HCT116 (cell line): ENCODE measurements around the gene SAMD9L. TPM values are rescaled to one million over a fixed set of nuclear protein-coding genes. Genes with fewer than 3 reads are reported as not detected.

ENCODE experiments used
- ATAC-seq: fragments of 200-7000 bp; cut with Tn5 transposase; 2 replicates; pipeline ENCODE4 v1.9.1; 2020; ENCODE audit warnings: mild to moderate bottlenecking, moderate library complexity
- BruUV-seq: library from RNA; stranded (reverse); fragments of 400-500 nt; replicated peaks from 2 replicates; lab custom pipeline; 2021; lab: Mats Ljungman, UMichigan
- CTCF ChIA-PET: fragments of 300-600 bp; sonication (Branson Sonifier 250); formaldehyde crosslinking; loops from one replicate; lab custom pipeline; 2021; ENCODE audit warnings: antibody characterized with exemption; lab: Charles Lee
- POLR2A ChIA-PET: fragments of 300-600, 350-600 bp; sonication (Branson Sonifier 250); formaldehyde crosslinking; loops from one replicate; lab custom pipeline; 2021; ENCODE audit warnings: antibody characterized with exemption; lab: Charles Lee
- RAD21 ChIA-PET, 2 experiments: fragments of 300-600 bp; sonication (Branson Sonifier 250); formaldehyde crosslinking; loops; one replicate each; lab custom pipeline; 2023; ENCODE audit warnings: low total read pairs in 2 of 2; ENCODE audit not compliant: uncharacterized antibody in 2 of 2, unreplicated experiment in 2 of 2, low non-redundant PET in 1 of 2; lab: Charles Lee
- DNase-seq: peaks from one replicate; pipeline ENCODE4 v3.0.0-alpha.2; 2010; ENCODE audit warnings: low read depth, low spot score
- H2AFZ ChIP-seq: fragments of 200-600 bp; shearing (Covaris generic), sonication (generic); 2 replicates; pipeline ENCODE4 v1.6.1; 2017; ENCODE audit warnings: low read depth, mixed run types, mixed read lengths, antibody characterized with exemption, low read length; ENCODE audit not compliant: poor library complexity, severe bottlenecking
- H3K27ac ChIP-seq: 2 replicates; pipeline ENCODE4 v1.5.1; 2012; ENCODE audit warnings: low read depth, low read length
- H3K27me3 ChIP-seq: fragments of 200-600 bp; sonication (generic); 2 replicates; pipeline ENCODE4 v1.6.1; 2016; ENCODE audit warnings: mixed run types, low read length, mixed read lengths; ENCODE audit not compliant: insufficient read depth
- H3K36me3 ChIP-seq, 2 experiments: fragments of 200-500 bp in 1 of 2; fragments of 200-600 bp in 1 of 2; sonication (Bioruptor generic) in 1 of 2; sonication (generic) in 1 of 2; 2 replicates each; pipeline versions ENCODE4 v1.5.1 to v1.6.1; 2014 to 2016; ENCODE audit warnings: low read length in 2 of 2, inconsistent platforms in 1 of 2, mixed read lengths in 1 of 2, mixed run types in 1 of 2; ENCODE audit not compliant: insufficient read depth in 2 of 2, control insufficient read depth in 1 of 2
- H3K4me1 ChIP-seq, 2 experiments: fragments of 200-600 bp in 1 of 2; sonication (generic) in 1 of 2; 2 replicates each; pipeline versions ENCODE4 v1.5.1 to v1.6.1; 2012 to 2017; ENCODE audit warnings: low read length in 2 of 2, inconsistent platforms in 1 of 2, mild to moderate bottlenecking in 1 of 2, mixed read lengths in 1 of 2, mixed run types in 1 of 2, moderate library complexity in 1 of 2; ENCODE audit not compliant: insufficient read depth in 2 of 2, control insufficient read depth in 1 of 2
- H3K4me2 ChIP-seq: fragments of 200-600 bp; sonication (generic); 2 replicates; pipeline ENCODE4 v1.6.1; 2017; ENCODE audit warnings: mixed run types, low read length, mixed read lengths
- H3K4me3 ChIP-seq, 2 experiments: fragments of 200-600 bp in 1 of 2; sonication (generic) in 1 of 2; replicated peaks in 1 of 2; 2 replicates each; pipeline ENCODE4 v1.5.1; 2011 to 2016; ENCODE audit warnings: low read length in 2 of 2, control low read depth in 1 of 2, low read depth in 1 of 2, mild to moderate bottlenecking in 1 of 2, mixed read lengths in 1 of 2, mixed run types in 1 of 2
- H3K79me2 ChIP-seq: fragments of 200-600 bp; sonication (generic); 2 replicates; pipeline ENCODE4 v1.6.1; 2017; ENCODE audit warnings: mild to moderate bottlenecking, mixed run types, low read length, moderate library complexity, mixed read lengths; ENCODE audit not compliant: insufficient read depth
- H3K9ac ChIP-seq: fragments of 200-600 bp; sonication (generic); 2 replicates; pipeline ENCODE4 v1.6.1; 2016; ENCODE audit warnings: low read length, mixed read lengths
- H3K9me2 ChIP-seq: fragments of 200-600 bp; sonication (generic), shearing (Covaris generic); 2 replicates; pipeline ENCODE4 v1.6.1; 2017; ENCODE audit warnings: mixed run types, mild to moderate bottlenecking, moderate library complexity; ENCODE audit not compliant: insufficient read depth
- H3K9me3 ChIP-seq, 2 experiments: fragments of 200-500 bp in 1 of 2; fragments of 200-600 bp in 1 of 2; sonication (Bioruptor generic) in 1 of 2; sonication (generic) in 1 of 2; 2 replicates each; pipeline ENCODE4 v1.6.1; 2014 to 2017; ENCODE audit warnings: low read length in 2 of 2, mixed read lengths in 2 of 2, inconsistent platforms in 1 of 2, low read depth in 1 of 2, mild to moderate bottlenecking in 1 of 2, mixed run types in 1 of 2, moderate library complexity in 1 of 2; ENCODE audit not compliant: control insufficient read depth in 1 of 2, insufficient read depth in 1 of 2
- H4K20me1 ChIP-seq: fragments of 200-600 bp; sonication (generic), shearing (Covaris generic); 2 replicates; pipeline ENCODE4 v1.6.1; 2017; ENCODE audit warnings: mixed run types, mild to moderate bottlenecking, moderate library complexity; ENCODE audit not compliant: insufficient read depth
- ATF3 ChIP-seq: IDR thresholded peaks from 2 replicates; pipeline ENCODE4 v1.6.1; 2012
- CBX3 ChIP-seq: IDR thresholded peaks from 2 replicates; pipeline ENCODE4 v1.6.1; 2012; ENCODE audit warnings: low read depth
- CEBPB ChIP-seq: IDR thresholded peaks from 2 replicates; pipeline ENCODE4 v1.6.1; 2012; ENCODE audit warnings: low read depth
- EGR1 ChIP-seq: IDR thresholded peaks from 2 replicates; pipeline ENCODE4 v1.6.1; 2012; ENCODE audit warnings: low read depth
- EZH2phosphoT487 ChIP-seq: fragments of 200-600 bp; IDR thresholded peaks from 2 replicates; pipeline ENCODE4 v1.6.1; 2018; ENCODE audit warnings: antibody characterized with exemption, borderline replicate concordance
- FOSL1 ChIP-seq: IDR thresholded peaks from 2 replicates; pipeline ENCODE4 v1.6.1; 2012; ENCODE audit warnings: low read depth
- JUND ChIP-seq: IDR thresholded peaks from 2 replicates; pipeline ENCODE4 v1.6.1; 2012
- POLR2A ChIP-seq: IDR thresholded peaks from 2 replicates; pipeline ENCODE4 v1.7.0; 2011; ENCODE audit warnings: borderline replicate concordance; ENCODE audit not compliant: insufficient read depth, insufficient read length; ENCODE audit errors: extremely low read depth
- POLR2AphosphoS5 ChIP-seq: IDR thresholded peaks from 2 replicates; pipeline ENCODE4 v1.6.1; 2011; ENCODE audit warnings: mild to moderate bottlenecking, low read depth, low read length, moderate library complexity
- RAD21 ChIP-seq: IDR thresholded peaks from 2 replicates; pipeline ENCODE4 v1.6.1; 2012; ENCODE audit warnings: low read depth, mild to moderate bottlenecking
- SIN3A ChIP-seq: IDR thresholded peaks from 2 replicates; pipeline ENCODE4 v1.6.1; 2012; ENCODE audit warnings: low read depth
- SP1 ChIP-seq: IDR thresholded peaks from 2 replicates; pipeline ENCODE4 v1.6.1; 2012; ENCODE audit warnings: low read depth
- SRF ChIP-seq: IDR thresholded peaks from 2 replicates; pipeline ENCODE4 v1.6.1; 2012; ENCODE audit warnings: low read depth
- TCF7L2 ChIP-seq: IDR thresholded peaks from 2 replicates; pipeline ENCODE4 v1.7.0; 2011; ENCODE audit warnings: borderline replicate concordance, inconsistent platforms; ENCODE audit not compliant: insufficient read depth, insufficient read length; ENCODE audit errors: extremely low read depth
- YY1 ChIP-seq: IDR thresholded peaks from 2 replicates; pipeline ENCODE4 v1.6.1; 2011; ENCODE audit warnings: low read length, low read depth, moderate library complexity, mild to moderate bottlenecking; ENCODE audit not compliant: insufficient replicate concordance; ENCODE audit errors: extremely low read depth
- ZBTB33 ChIP-seq: IDR thresholded peaks from 2 replicates; pipeline ENCODE4 v1.6.1; 2011; ENCODE audit warnings: mild to moderate bottlenecking, low read length, moderate library complexity; ENCODE audit not compliant: insufficient replicate concordance; ENCODE audit errors: extremely low read depth
- ZFX ChIP-seq: fragments of 450-650 bp; IDR thresholded peaks from 2 replicates; pipeline ENCODE4 v1.6.1; 2017
- ZNF274 ChIP-seq: fragments of 200-500 bp; sonication (Bioruptor generic); IDR thresholded peaks from 2 replicates; pipeline ENCODE4 v1.6.1; 2014; ENCODE audit warnings: mild to moderate bottlenecking, low read depth, low read length, inconsistent platforms
- intact Hi-C: fragments of 100-400 bp; cut with micrococcal nuclease; formaldehyde crosslinking; loops from 2 replicates; pipeline ENCODE4 v1.10.0; 2022
- total RNA-seq: library from RNA; stranded (reverse); gene quantifications from one replicate; pipeline ENCODE4 v1.2.1, GENCODE V29; 2021; ENCODE audit not compliant: unreplicated experiment

Gene SAMD9L
- total RNA-seq, 1 experiment from 2014 or later = 0.15 TPM

- TF ChIP-seq FOSL1 (no peak), POLR2AphosphoS5 (no peak), JUND (no peak), ZNF274 (no peak), TCF7L2 (no peak), EZH2phosphoT487 (no peak), RAD21 (no peak), SP1 (no peak), POLR2A (no peak), CEBPB (no peak), CBX3 (no peak), SIN3A (no peak), ZBTB33 (no peak), YY1 (no peak), SRF (no peak), ZFX (no peak), EGR1 (no peak), ATF3 (no peak)
- Histone ChIP-seq H3K9me3 (no peaks in the 10 kb centered on the region), H3K4me2 (no peak overlapping the region), H3K79me2 (no peaks in the 10 kb centered on the region), H3K36me3 (no peaks in the 10 kb centered on the region), H3K4me3 (no peak overlapping the region), H4K20me1 (no peaks in the 10 kb centered on the region), H3K27ac (no peak overlapping the region), H2AFZ (no peak overlapping the region), H3K9me2 (0 out of 2 replicates have a peak, but pooled peaks cover 3% of the 10 kb centered on the region), H3K4me1 (no peaks in the 10 kb centered on the region), H3K27me3 (no peaks in the 10 kb centered on the region), H3K9ac (no peak overlapping the region)
- BruUV-seq = no TSS peak
- CTCF ChIA-PET = no interaction called here
- ATAC-seq (no peak), DNase-seq (no peak)
- intact Hi-C loops = no loop called here
- RAD21 ChIA-PET = no interaction called here
- POLR2A ChIA-PET = no interaction called here
Observed at GRCh38 chr7:93140582-93141191, 7.5 kb downstream of the SAMD9L start.
